Activated CD8-positive, alpha-beta memory T cell treated with anti-CD3 and anti-CD28 coated beads, Interleukin-2, amount 50 U/mL, for 4 hours (primary cell): Measurements from ENCODE around the gene MASP2.
A peak's percentile ranks its signal among the peaks of the same experiment; 100 is the strongest.
"Not testable (repeated sequence)": the region's sequence is repeated elsewhere in the genome, so short reads cannot be mapped to it uniquely, and the experiment has no call there.

Experiments
- DNase-seq: peaks from one replicate; pipeline ENCODE4 v3.0.0-alpha.2; 2020

MASP2 gene

GRCh38 chr1:11058026-11058425 lies 11.0 kb upstream of the MASP2 start:
- no peak for DNase-seq

GRCh38 chr1:11057477-11057876 lies 10.4 kb upstream of the MASP2 start:
- DNase-seq = no peak

DNA sequence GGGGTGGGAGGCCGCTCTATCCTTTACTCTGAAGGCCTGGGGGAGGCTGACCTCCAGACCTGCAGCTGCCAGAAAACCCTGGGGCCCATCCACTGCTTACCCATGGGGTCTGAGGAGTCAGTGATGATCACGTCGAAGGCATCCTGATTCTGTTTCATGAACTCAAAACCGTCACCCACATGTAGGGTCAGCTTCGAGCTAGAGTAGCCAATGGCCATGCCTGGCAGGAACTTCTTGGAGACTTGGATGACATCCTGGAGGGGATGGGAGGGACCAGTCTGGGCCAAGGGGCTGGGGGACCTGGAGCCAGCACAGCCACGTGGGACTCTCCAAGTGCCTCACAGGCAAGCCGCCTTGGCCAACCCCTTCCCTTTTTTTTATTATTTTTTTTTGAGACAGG lies 9.5 kb upstream of the MASP2 start:
- no peak for DNase-seq

GRCh38 chr1:11055676-11056075 lies 8.6 kb upstream of the MASP2 start:
- DNase-seq = no peak

DNA sequence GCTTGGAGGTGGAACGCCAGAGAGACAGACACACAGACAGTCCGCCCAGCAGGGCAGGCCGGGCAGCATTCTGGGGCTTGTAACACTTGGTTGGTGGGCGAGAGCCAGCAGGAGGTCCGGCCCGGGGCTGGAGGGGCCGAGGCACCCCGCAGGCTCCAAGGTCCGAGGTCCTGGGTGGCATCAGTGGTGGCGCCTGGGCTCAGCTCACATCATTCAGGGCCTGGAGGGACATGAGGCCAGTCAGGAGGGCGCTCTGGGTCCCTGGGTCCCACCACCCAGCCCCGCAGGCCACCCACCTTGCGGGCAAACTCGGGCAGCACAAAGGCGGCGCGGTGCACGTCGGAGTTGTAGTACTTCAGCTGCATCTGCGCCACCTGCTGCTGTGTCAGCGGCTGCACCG lies 7.6 kb upstream of the MASP2 start:
- DNase-seq = no peak

DNA sequence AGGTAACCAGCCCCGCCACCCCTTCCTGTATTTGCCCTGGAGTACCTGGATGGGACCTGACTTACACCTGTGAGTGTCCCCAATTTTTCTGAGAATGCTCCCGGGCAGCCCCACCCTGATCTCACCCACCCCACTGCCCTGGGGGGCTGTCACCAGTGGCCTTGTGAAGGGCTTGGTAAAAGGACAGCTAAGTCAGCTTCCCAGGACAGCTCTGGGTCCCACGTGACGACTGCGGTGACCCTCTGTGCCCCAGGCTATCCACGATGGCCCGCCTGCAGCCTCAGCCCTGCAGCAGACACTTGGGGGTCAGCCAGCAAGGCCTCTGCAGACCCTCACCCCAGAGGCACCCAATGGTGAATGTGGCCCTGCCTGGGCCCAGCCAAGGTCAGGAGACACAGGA lies 7.1 kb upstream of the MASP2 start:
- no peak for DNase-seq

GRCh38 chr1:11053758-11054137 lies 6.7 kb upstream of the MASP2 start:
- DNase-seq = no peak

DNA sequence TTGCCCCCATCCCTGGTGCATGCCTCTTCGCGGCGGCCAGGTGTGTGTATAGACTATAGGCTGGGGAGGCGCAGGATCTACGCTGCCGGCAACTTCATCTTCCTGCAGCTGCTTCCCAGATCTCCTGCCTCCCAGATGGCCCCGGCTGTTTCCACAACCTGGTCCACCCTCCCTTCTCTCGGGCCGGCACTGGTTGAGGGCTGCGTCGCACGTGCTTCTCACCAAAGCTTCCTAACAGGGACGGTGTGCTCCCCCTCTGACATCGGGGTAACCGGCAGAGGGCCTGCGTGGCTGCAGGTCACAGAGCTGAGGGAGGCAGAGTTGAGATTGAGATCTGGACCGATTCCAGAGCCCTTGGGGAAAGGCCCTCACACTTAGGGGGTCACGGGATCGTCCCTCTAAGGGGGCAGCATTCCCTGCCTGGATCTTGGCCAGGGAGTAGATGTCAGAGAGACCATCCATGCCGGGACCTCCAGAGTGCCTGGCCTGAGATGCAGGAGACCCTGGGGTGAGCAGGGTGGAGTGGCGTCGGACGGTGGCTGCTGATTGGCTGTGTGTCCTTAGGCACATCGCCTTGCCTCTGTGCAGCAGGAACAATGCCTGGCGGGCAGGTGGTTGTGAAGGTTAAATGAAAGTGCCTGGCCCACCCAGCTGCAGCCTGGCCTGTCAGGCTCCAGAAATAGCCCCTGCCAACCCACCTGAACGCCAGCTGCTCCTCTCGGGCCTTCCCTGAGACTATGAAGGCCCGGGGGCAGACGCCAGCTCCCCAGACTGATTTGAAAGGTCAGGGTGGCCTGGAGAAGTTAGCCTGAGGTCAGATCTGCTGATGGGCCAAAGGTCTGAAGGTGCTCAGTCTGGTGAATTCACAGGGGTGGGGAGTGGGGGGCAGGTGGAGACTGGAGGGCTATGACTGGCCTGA lies 6.1 kb upstream of the MASP2 start:
- peak; percentile 35 for DNase-seq

- no peak for DNase-seq
Observed at GRCh38 chr1:11051781-11052511, 4.9 kb upstream of the MASP2 start.

DNA sequence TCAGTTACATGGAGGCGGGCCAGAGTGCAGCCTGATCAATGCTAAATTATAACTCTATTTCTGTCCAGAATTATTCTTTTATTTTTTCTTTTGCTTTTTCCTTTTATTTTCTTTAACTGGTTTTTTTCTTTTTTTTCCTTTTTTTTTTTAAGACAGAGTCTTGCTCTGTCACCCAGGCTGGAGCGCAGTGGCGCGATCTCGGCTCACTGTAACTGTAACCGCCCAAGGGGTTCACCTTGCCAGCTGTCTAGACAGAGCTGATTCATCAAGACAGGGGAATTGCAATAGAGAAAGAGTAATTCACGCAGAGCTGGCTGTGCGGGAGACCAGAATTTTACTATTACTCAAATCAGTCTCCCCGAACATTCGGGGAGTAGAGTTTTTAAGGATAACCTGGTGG lies 4.1 kb upstream of the MASP2 start:
- not testable (repeated sequence) for DNase-seq

DNA sequence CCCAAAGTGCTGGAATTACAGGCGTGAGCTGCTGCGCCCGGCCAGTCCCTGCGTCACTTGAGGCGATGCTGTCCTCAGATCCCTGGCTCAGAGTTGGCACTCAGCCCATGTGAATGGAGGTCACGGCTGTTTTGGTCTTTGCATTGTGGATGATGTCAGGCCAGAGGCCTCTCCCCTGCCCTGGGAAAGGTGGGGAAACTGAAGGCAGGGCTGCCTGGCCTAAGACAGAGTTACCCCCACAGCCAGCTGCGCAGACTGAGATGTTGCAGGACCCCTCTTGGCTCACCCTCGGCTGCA lies 821 bp downstream of the MASP2 start:
- DNase-seq = no peak

- DNase-seq = no peak
Observed at GRCh38 chr1:11045428-11046269, 1.4 kb downstream of the MASP2 start.

DNA sequence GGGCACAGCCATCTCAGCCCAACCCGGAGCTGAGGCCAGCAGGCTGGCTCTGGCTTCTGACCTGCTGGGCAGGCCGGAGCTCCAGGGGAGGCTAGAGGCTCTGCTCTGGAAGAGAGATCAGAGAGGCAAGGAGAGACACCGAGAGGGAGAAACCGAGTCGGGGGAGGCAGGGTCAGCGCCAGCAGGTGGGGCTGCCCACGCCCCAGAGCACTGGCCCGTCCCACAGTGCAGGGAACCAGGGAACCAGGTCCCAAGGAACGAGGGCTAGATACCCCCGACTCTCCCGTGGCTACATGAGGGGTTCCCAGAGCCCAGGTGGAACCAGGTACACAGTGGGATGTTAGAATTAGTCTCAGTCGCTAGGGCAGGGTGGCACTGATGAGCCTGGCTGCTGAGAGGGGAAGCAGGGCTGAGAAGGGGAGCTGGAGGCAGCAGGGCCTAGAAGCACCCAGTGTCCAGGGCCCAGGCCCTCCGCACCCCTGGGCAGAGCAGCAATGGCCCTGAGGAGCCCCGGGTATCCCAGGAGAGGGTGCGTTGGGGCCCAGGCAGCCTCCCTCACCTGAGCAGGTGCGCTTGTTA lies 2.1 kb downstream of the MASP2 start:
- no peak for DNase-seq

DNA sequence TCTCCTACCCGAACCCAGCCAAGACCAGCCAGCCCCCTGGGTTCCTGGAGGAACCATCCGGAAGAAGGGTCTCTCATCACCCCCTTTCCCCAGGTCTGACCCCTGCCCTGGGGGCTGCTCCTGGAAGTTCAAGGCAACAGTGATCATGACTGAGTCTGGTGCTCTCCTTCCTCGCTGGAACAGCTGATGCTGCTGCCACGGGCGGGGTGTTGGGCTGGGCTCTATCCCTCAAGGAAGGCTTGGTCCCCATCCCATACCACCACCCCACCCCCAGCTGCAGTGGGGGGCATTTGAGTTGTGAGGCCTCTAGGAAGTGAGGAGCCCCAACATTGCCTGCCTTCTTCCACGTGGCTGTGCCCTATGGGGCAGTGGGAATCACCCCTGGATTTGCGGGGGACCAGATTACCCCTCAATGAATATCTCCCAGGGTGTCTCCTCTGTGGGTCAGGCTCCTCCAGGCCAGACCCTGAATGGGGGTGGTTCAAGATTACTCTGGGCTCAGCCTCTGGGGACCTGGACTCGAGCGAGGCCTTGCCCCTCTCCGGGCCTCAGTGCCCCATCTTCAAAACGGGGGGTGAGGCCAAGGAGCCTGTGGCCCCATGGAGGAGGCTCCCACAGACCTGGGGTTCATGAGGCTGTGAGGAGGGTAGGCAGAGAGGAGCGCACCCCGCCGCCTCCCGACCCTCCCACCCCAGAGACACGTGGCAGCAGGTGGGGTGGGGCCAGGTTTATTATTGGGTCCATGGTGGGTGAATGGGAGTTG lies 2.8 kb downstream of the MASP2 start:
- no peak for DNase-seq

DNA sequence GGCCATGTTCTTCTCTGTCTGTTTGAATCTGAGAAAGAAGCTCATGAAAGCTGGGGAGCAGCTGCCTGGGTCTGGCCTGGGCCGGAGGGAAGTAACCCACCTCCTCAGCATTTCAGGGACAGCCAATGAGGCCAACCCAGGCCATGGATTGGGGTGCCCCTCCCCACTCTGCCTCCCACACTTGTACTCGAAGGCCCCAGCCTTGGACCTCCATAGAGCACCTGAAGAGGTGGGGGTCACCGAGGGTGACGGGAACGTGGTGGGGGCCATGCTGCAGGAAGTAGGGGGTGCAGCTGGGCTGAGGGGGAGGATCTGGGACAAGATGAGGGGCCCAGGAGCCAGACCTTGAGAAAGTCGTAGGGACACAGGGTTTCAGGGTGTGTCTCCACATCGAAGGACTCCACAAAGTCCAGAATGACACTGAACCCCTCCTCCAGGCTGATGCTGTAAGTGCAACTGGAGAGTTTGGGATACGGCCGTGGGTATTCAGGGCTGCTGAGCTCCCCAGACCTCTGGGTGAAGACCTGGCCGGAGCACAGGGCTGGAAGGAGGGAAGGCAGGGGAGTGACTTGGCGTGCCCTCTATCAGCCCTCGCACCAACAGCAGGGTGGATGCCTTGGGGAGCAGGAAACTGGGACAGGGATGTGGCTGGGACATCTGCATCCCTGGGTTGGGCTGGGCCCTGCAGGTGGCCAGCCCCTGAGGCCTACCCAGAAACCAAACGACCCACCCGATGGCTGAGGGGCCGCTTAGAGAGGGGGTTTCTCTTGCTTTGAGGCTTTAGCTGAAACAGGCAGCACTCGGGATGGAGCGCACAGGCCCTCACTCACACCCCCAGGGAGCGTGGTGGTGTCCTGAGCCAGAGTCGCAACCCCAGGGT lies 3.8 kb downstream of the MASP2 start:
- no peak for DNase-seq

GRCh38 chr1:11042065-11042464 lies 5.0 kb downstream of the MASP2 start:
- no peak for DNase-seq

GRCh38 chr1:11041048-11041447 lies 6.0 kb downstream of the MASP2 start:
- no peak for DNase-seq

DNA sequence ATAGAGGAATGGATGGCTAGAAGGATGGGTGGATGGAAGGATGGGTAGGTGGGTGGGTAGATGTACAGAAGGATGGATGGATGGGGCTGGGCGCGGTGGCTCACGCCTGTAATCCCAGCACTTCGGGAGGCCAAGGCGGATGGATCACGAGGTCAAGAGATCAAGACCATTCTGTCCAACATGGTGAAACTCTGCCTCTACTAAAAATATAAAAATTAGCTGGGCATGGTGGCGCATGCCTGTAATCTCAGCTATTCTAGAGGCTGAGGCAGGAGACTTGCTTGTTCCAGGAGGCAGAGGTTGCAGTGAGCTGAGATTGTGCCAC lies 7.0 kb downstream of the MASP2 start:
- DNase-seq = not testable (repeated sequence)

DNA sequence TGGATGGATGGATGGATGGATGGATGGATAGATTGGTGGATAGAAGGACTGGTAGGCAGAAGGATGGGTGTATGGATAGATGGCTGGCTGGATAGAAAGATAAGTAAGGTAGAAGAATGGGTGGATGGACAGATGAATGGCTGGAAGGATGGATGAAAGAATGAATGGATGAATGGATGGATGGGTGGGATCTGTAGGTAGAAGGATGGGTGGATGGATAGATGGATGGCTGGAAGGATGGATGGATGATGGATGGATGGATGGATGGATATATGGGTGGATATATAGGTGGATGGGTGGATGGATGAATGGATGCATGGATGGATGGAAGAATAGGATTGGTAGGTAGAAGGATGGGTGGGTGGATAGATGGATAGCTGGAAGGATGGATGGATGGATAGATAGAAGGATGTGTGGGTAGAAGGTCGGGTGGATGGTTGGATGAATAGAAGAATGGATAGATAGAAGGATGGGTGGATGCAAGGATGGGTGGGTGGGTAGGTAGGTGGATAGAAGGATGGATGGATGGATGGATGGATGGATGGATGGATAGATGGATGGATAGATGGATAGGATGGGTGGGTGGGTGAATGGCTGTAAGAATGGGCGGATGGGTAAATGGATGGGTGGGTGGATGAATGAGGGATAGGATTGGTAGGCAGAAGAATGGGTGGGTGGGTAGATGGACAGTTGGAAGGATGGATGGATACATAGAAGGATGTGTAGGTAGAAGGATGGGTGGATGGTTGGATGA lies 7.5 kb downstream of the MASP2 start:
- DNase-seq = no peak

GRCh38 chr1:11037740-11038182 lies 9.3 kb downstream of the MASP2 start:
- DNase-seq = peak; percentile 90
